H1 (cell line): ENCODE data around the gene MYO1G. TPM values are rescaled to one million over a fixed set of nuclear protein-coding genes. Genes with fewer than 3 reads are reported as not detected.

Experiments used
- CTCF ChIA-PET: fragments of 300-600 bp; sonication (Branson Sonifier 250); formaldehyde crosslinking; loops from one replicate; lab custom pipeline; 2021; ENCODE audit not compliant: partially characterized antibody; lab: Charles Lee
- POLR2A ChIA-PET: fragments of 300-600 bp; sonication (Branson Sonifier 250); formaldehyde crosslinking; loops from one replicate; lab custom pipeline; 2021; ENCODE audit warnings: inconsistent platforms; ENCODE audit not compliant: partially characterized antibody; lab: Charles Lee
- DNase-seq, 2 experiments: peaks; one replicate each; pipeline versions ENCODE4 v3.0.0 to v3.0.0-alpha.2; 2010 to 2022; ENCODE audit warnings: low spot score in 2 of 2, low read depth in 1 of 2, mixed read lengths in 1 of 2
- FAIRE-seq: peaks from 2 replicates; lab custom pipeline; 2011; peaks lifted over from hg19 to GRCh38; lab: Jason Lieb, UNC
- H2AFZ ChIP-seq: 2 replicates; pipeline ENCODE4 v1.8.1; 2012; ENCODE audit warnings: low read length, inconsistent platforms
- H2AK5ac ChIP-seq: 2 replicates; pipeline ENCODE4 v1.6.1; 2013; ENCODE audit warnings: low read depth, low read length
- H2BK120ac ChIP-seq: replicated peaks from 2 replicates; pipeline ENCODE3; 2013; ENCODE audit warnings: low read depth, low read length, inconsistent platforms
- H2BK12ac ChIP-seq: 2 replicates; pipeline ENCODE4 v1.6.1; 2013; ENCODE audit warnings: low read depth, low read length
- H2BK15ac ChIP-seq: 2 replicates; pipeline ENCODE4 v1.6.1; 2013; ENCODE audit warnings: low read length
- H2BK20ac ChIP-seq: 2 replicates; pipeline ENCODE4 v1.6.1; 2013; ENCODE audit warnings: low read length
- H2BK5ac ChIP-seq: 2 replicates; pipeline ENCODE4 v1.6.1; 2013; ENCODE audit warnings: low read depth, low read length
- H3K14ac ChIP-seq: 2 replicates; pipeline ENCODE4 v1.6.1; 2013; ENCODE audit warnings: inconsistent platforms; ENCODE audit not compliant: insufficient read length
- H3K18ac ChIP-seq: 2 replicates; pipeline ENCODE4 v1.6.1; 2013; ENCODE audit warnings: low read length; ENCODE audit errors: extremely low read depth
- H3K23ac ChIP-seq: 2 replicates; pipeline ENCODE4 v1.6.1; 2013; ENCODE audit warnings: inconsistent platforms; ENCODE audit not compliant: insufficient read length
- H3K23me2 ChIP-seq: 2 replicates; pipeline ENCODE4 v1.6.1; 2013; ENCODE audit warnings: low read depth, low read length
- H3K27ac ChIP-seq: 2 replicates; pipeline ENCODE4 v1.6.1; 2011; ENCODE audit warnings: low read depth, low read length, inconsistent platforms
- H3K27me3 ChIP-seq, 4 experiments: replicated peaks in 1 of 4; 1 replicate in 1 of 4; 2 replicates in 3 of 4; pipeline versions ENCODE4 v1.6.1 to v1.8.1; 2011 to 2013; ENCODE audit warnings: low read length in 3 of 4, mild to moderate bottlenecking in 3 of 4, inconsistent platforms in 2 of 4, mixed read lengths in 2 of 4, moderate library complexity in 1 of 4; ENCODE audit not compliant: control insufficient read depth in 3 of 4, insufficient read depth in 3 of 4; ENCODE audit errors: extremely low read depth in 1 of 4
- H3K36me3 ChIP-seq, 4 experiments: 2 replicates each; pipeline versions ENCODE4 v1.6.1 to v1.8.1; 2011 to 2013; ENCODE audit warnings: mild to moderate bottlenecking in 4 of 4, low read length in 3 of 4, moderate library complexity in 2 of 4, control low read depth in 1 of 4, inconsistent platforms in 1 of 4; ENCODE audit not compliant: insufficient read depth in 4 of 4, control insufficient read depth in 2 of 4
- H3K4ac ChIP-seq: replicated peaks from 2 replicates; pipeline ENCODE3; 2013; ENCODE audit warnings: low read length, low read depth, mixed read lengths, inconsistent platforms; ENCODE audit not compliant: insufficient read length
- H3K4me1 ChIP-seq, 4 experiments: replicated peaks in 1 of 4; 1 replicate in 1 of 4; 2 replicates in 3 of 4; pipeline versions ENCODE4 v1.6.1 to v1.8.1; 2011 to 2013; ENCODE audit warnings: low read length in 3 of 4, inconsistent platforms in 2 of 4, mixed read lengths in 1 of 4; ENCODE audit not compliant: insufficient read depth in 4 of 4, control insufficient read depth in 3 of 4
- H3K4me2 ChIP-seq, 2 experiments: 2 replicates each; pipeline versions ENCODE4 v1.6.1 to v1.8.1; 2011 to 2013; ENCODE audit warnings: low read depth in 2 of 2, low read length in 2 of 2, control low read depth in 1 of 2, inconsistent platforms in 1 of 2, mild to moderate bottlenecking in 1 of 2; ENCODE audit not compliant: insufficient read depth in 1 of 2
- H3K4me3 ChIP-seq, 4 experiments: fragments of 200-600, 300-600 bp in 1 of 4; sonication (generic), shearing (Covaris generic), sonication (Bioruptor Twin) in 1 of 4; 2 replicates each; pipeline versions ENCODE4 v1.5.1 to v1.8.1; 2011 to 2016; ENCODE audit warnings: low read length in 4 of 4, low read depth in 3 of 4, control low read depth in 2 of 4, inconsistent platforms in 2 of 4, mild to moderate bottlenecking in 2 of 4, mixed read lengths in 1 of 4, moderate library complexity in 1 of 4; ENCODE audit not compliant: insufficient read depth in 2 of 4; ENCODE audit errors: extremely low read depth in 1 of 4
- H3K56ac ChIP-seq: replicated peaks from 2 replicates; pipeline ENCODE3; 2013; ENCODE audit warnings: low read depth, mild to moderate bottlenecking, mixed read lengths, low read length, inconsistent platforms; ENCODE audit not compliant: insufficient read length
- H3K79me1 ChIP-seq: 2 replicates; pipeline ENCODE4 v1.6.1; 2013; ENCODE audit warnings: low read depth, low read length, control low read depth
- H3K79me2 ChIP-seq, 2 experiments: 2 replicates each; pipeline versions ENCODE4 v1.6.1 to v1.8.1; 2012 to 2013; ENCODE audit warnings: low read length in 2 of 2, mild to moderate bottlenecking in 2 of 2, inconsistent platforms in 1 of 2; ENCODE audit not compliant: insufficient read depth in 2 of 2, control insufficient read depth in 1 of 2
- H3K9ac ChIP-seq, 4 experiments: replicated peaks in 1 of 4; 1 replicate in 1 of 4; 2 replicates in 3 of 4; pipeline versions ENCODE4 v1.6.1 to v1.8.1; 2011 to 2013; ENCODE audit warnings: low read depth in 3 of 4, low read length in 3 of 4, control low read depth in 2 of 4, mild to moderate bottlenecking in 2 of 4, moderate library complexity in 2 of 4, inconsistent platforms in 1 of 4; ENCODE audit errors: extremely low read depth in 1 of 4
- H3K9me3 ChIP-seq, 2 experiments: 2 replicates each; pipeline versions ENCODE4 v1.6.1 to v1.8.1; 2012 to 2013; ENCODE audit warnings: mild to moderate bottlenecking in 2 of 2, moderate library complexity in 2 of 2, control low read depth in 1 of 2, inconsistent platforms in 1 of 2, low read depth in 1 of 2, low read length in 1 of 2, mixed read lengths in 1 of 2; ENCODE audit not compliant: insufficient read depth in 2 of 2
- H4K20me1 ChIP-seq, 2 experiments: replicated peaks in 1 of 2; 2 replicates each; pipeline versions ENCODE3 to v1.8.1; 2011 to 2013; ENCODE audit warnings: inconsistent platforms in 2 of 2, low read length in 2 of 2, mild to moderate bottlenecking in 1 of 2; ENCODE audit not compliant: insufficient read depth in 2 of 2, control insufficient read depth in 1 of 2
- H4K5ac ChIP-seq: 2 replicates; pipeline ENCODE4 v1.6.1; 2013; ENCODE audit warnings: low read length, low read depth, mixed read lengths, inconsistent platforms; ENCODE audit not compliant: insufficient read length
- H4K8ac ChIP-seq: 2 replicates; pipeline ENCODE4 v1.8.0; 2013; ENCODE audit warnings: mild to moderate bottlenecking, moderate library complexity, low read length, inconsistent platforms; ENCODE audit not compliant: insufficient read depth; ENCODE audit errors: extremely low read depth
- H4K91ac ChIP-seq: replicated peaks from 2 replicates; pipeline ENCODE3; 2013; ENCODE audit warnings: low read length, mixed read lengths, inconsistent platforms; ENCODE audit not compliant: insufficient read length
- BRCA1 ChIP-seq: IDR thresholded peaks from 2 replicates; pipeline ENCODE4 v1.6.1; 2012; ENCODE audit warnings: low read depth, low read length, improper control_type of control experiment
- CEBPB ChIP-seq: IDR thresholded peaks from 2 replicates; pipeline ENCODE4 v1.6.1; 2012; ENCODE audit warnings: low read depth, low read length
- EP300 ChIP-seq, 2 experiments: IDR thresholded peaks; 1 replicate in 1 of 2; 2 replicates in 1 of 2; pipeline ENCODE4 v1.6.1; 2011 to 2012; ENCODE audit warnings: low read depth in 2 of 2, low read length in 2 of 2, mild to moderate bottlenecking in 2 of 2, borderline replicate concordance in 1 of 2, inconsistent platforms in 1 of 2, moderate library complexity in 1 of 2
- JUN ChIP-seq: IDR thresholded peaks from 2 replicates; pipeline ENCODE4 v1.6.1; 2011; ENCODE audit warnings: low read depth, mild to moderate bottlenecking, improper control_type of control experiment, low read length
- JUND ChIP-seq: IDR thresholded peaks from 2 replicates; pipeline ENCODE4 v1.6.1; 2011; ENCODE audit warnings: mild to moderate bottlenecking, improper control_type of control experiment, low read length
- RAD21 ChIP-seq, 2 experiments: IDR thresholded peaks in 1 of 2; conservative IDR thresholded peaks in 1 of 2; 2 replicates each; pipeline ENCODE4 v1.6.1; 2011; ENCODE audit warnings: low read depth in 2 of 2, low read length in 2 of 2, improper control_type of control experiment in 1 of 2, inconsistent platforms in 1 of 2, mild to moderate bottlenecking in 1 of 2, moderate library complexity in 1 of 2
- SRF ChIP-seq: IDR thresholded peaks from 2 replicates; pipeline ENCODE4 v1.6.1; 2011; ENCODE audit warnings: mild to moderate bottlenecking, low read depth, low read length, moderate library complexity
- ZNF274 ChIP-seq: IDR thresholded peaks from 2 replicates; pipeline ENCODE4 v1.7.0; 2012; ENCODE audit warnings: low read length, borderline replicate concordance; ENCODE audit errors: extremely low read depth
- WGBS, 2 experiments: shearing (Covaris generic) in 1 of 2; methylation state at CpG; one replicate each; pipeline versions ENCODE4 v1.1.6 to v1.1.7; 2013 to 2015; ENCODE audit warnings: low lambda C conversion rate in 2 of 2, mixed read lengths in 2 of 2, inconsistent platforms in 1 of 2, low coverage in 1 of 2, missing lambda C conversion rate in 1 of 2; ENCODE audit not compliant: insufficient replicate concordance in 2 of 2, insufficient coverage in 1 of 2, insufficient read length in 1 of 2; ENCODE audit errors: extremely low coverage in 1 of 2, missing lambda C conversion rate in 1 of 2; 5-methylcytosine and 5-hydroxymethylcytosine counted together
- polyA plus RNA-seq, 7 experiments: library from polyadenylated mRNA; depleted of rRNA in 3 of 7; stranded (reverse) in 5 of 7; unstranded in 2 of 7; fragments of >200 nt in 5 of 7; fragments of 200-250 nt in 2 of 7; gene quantifications; 1 replicate in 5 of 7; 2 replicates in 1 of 7; 4 replicates in 1 of 7; pipeline versions ENCODE4 v1.2.1 to v1.2.3, GENCODE V29; 2011 to 2013; ENCODE audit warnings: missing spikeins in 2 of 7, mixed read lengths in 2 of 7
- total RNA-seq: library from RNA; stranded (reverse); fragmentation: NEBNext Ultra II Directional; extraction: Animal tissue kit (Norgen Biotek cat#: 25700); gene quantifications from 2 replicates; pipeline ENCODE4 v1.2.1, GENCODE V29; 2021
- TF ChIP-seq, protein P1 (sequence below): IDR thresholded peaks from 2 replicates; pipeline ENCODE4 v1.6.1; 2011; ENCODE audit warnings: low read length, improper control_type of control experiment
- TF ChIP-seq, protein P2 (sequence below): IDR thresholded peaks from 2 replicates; pipeline ENCODE4 v1.6.1; 2012; ENCODE audit warnings: low read length, inconsistent platforms

The MYO1G gene
- total and polyA plus RNA-seq, 2 of the 8 experiments (the other 6 are each of a cell fraction or from before 2014, with no cell fraction given), result 0.08 to 0.19 TPM

DNA sequence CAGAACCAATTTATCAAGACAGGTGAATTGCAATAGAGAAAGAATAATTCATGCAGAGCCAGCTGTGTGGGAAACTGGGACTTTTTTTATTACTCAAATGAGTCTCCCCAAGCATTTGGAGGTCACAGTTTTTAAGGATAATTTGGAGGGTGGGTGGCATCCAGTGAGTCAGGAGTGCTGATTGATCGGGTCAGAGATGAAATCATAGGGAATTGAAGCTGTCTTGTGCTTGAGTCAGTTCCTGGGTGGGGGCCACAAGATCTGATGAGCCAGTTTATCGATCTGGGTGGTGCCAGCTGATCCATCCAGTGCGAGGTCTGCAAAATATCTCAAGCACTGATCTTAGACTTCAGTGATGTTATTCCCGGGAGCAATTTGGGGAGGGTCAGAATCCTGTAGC lies 9.9 kb upstream of the MYO1G start:
- H2BK120ac ChIP-seq, result no peak overlapping the region
- H3K27ac ChIP-seq, result no peak overlapping the region
- H3K4me3 ChIP-seq, result no peak overlapping the region
- H3K9ac ChIP-seq, result no peak overlapping the region
- ChIA-PET CTCF (interaction anchor here (0.8 to 4.3 kb wide), 4 partner anchors 9 to 146 kb away, joined by 4 to 27 read pairs (median 4); partner anchors contain the start of gene CCM2), POLR2A (interaction anchor here (1.0 to 13.3 kb wide), 6 partner anchors 8 to 149 kb away, joined by 3 to 193 read pairs (median 5); partner anchors contain the start of gene CCM2)
- no peak overlapping the region for H3K56ac ChIP-seq
- no peak overlapping the region for H3K23ac ChIP-seq
- H3K36me3 ChIP-seq, result peaks cover 8 to 23% (median 18%) of the 10 kb centered on the region in 4 experiments
- H3K79me2 ChIP-seq, result peaks cover 18 to 26% of the 10 kb centered on the region in 2 experiments
- peaks cover 7 to 10% of the 10 kb centered on the region in 2 experiments for H4K20me1 ChIP-seq
- 86% methylated on average over 4 of the region's 4 CpGs; no CpG with 5 or more reads in 1 of the 2 experiments for WGBS, 2 experiments
- no peak overlapping the region for H2BK5ac ChIP-seq
- no peak overlapping the region for H2BK20ac ChIP-seq
- no peaks in the 10 kb centered on the region for H3K79me1 ChIP-seq
- H3K18ac ChIP-seq, result no peak overlapping the region
- H3K27me3 ChIP-seq, result no peaks in the 10 kb centered on the region
- no peak overlapping the region for H3K4me2 ChIP-seq
- H4K5ac ChIP-seq, result no peak overlapping the region
- H2AK5ac ChIP-seq, result no peak overlapping the region
- H2BK12ac ChIP-seq, result no peak overlapping the region
- no peak overlapping the region for H2BK15ac ChIP-seq
- peaks cover 9% of the 10 kb centered on the region; the same call in 1 of the 2 replicates for H3K23me2 ChIP-seq
- no peak overlapping the region for H4K8ac ChIP-seq
- no peak for DNase-seq
- no peak for TF ChIP-seq CEBPB
- TF ChIP-seq JUN, result no peak
- TF ChIP-seq RAD21 (IDR thresholded peaks at IDR 0.05 in 1 of 2, conservative IDR thresholded peaks at IDR 0.05 in 1 of 2; ENCODE audit: low read depth in 2 of 2, low read length in 2 of 2), result no peak
- TF ChIP-seq ZNF274, result no peak
- TF ChIP-seq JUND, result no peak
- TF ChIP-seq, protein P1, sequence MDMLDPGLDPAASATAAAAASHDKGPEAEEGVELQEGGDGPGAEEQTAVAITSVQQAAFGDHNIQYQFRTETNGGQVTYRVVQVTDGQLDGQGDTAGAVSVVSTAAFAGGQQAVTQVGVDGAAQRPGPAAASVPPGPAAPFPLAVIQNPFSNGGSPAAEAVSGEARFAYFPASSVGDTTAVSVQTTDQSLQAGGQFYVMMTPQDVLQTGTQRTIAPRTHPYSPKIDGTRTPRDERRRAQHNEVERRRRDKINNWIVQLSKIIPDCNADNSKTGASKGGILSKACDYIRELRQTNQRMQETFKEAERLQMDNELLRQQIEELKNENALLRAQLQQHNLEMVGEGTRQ, result no peak
- TF ChIP-seq EP300 (IDR thresholded peaks at IDR 0.05; ENCODE audit: borderline replicate concordance in 1 of 2, low read depth in 2 of 2, low read length in 2 of 2), result no peak
- no peak for TF ChIP-seq BRCA1
- no peak for TF ChIP-seq SRF
- TF ChIP-seq, protein P2, sequence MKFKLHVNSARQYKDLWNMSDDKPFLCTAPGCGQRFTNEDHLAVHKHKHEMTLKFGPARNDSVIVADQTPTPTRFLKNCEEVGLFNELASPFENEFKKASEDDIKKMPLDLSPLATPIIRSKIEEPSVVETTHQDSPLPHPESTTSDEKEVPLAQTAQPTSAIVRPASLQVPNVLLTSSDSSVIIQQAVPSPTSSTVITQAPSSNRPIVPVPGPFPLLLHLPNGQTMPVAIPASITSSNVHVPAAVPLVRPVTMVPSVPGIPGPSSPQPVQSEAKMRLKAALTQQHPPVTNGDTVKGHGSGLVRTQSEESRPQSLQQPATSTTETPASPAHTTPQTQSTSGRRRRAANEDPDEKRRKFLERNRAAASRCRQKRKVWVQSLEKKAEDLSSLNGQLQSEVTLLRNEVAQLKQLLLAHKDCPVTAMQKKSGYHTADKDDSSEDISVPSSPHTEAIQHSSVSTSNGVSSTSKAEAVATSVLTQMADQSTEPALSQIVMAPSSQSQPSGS, result no peak
- TF ChIP-seq, all 59 proteins: peak for 0
- Histone ChIP-seq H3K4ac (no peak overlapping the region), H2AFZ (no peak overlapping the region), H3K4me1 (peaks cover 0 to 7% (median 5%) of the 10 kb centered on the region in 4 experiments; a peak in 3 of 7 replicates), H4K91ac (no peak overlapping the region), H3K14ac (no peak overlapping the region), H3K9me3 (peaks cover 0 to 2% of the 10 kb centered on the region in 2 experiments; a peak in 1 of 4 replicates)
- no peak for FAIRE-seq
